Forelimb muscle (tissue), 1 donor: ENCODE data around the gene ZNF24. TPM values are rescaled to one million over a fixed set of nuclear protein-coding genes. Genes with fewer than 3 reads are reported as not detected.

Experiments used
- DNase-seq: peaks from one replicate; pipeline ENCODE4 v3.0.0-alpha.2; 2013; ENCODE audit warnings: low read depth
- polyA plus RNA-seq: library from polyadenylated mRNA; unstranded; fragments of 120-200 nt; gene quantifications from one replicate; pipeline ENCODE4 v1.2.1, GENCODE V29; 2013; ENCODE audit not compliant: insufficient read length

The ZNF24 gene
- polyA plus RNA-seq, 1 donor: 32.7 TPM

- DNase-seq: peak; percentile 40
Measured at GRCh38 chr18:35355140-35355618, 11.0 kb upstream of the ZNF24 start.

- no peak for DNase-seq
Measured at GRCh38 chr18:35352778-35353177, 8.6 kb upstream of the ZNF24 start.

GRCh38 chr18:35352283-35352682 lies 8.1 kb upstream of the ZNF24 start:
- DNase-seq: no peak

GRCh38 chr18:35348001-35348400 lies 3.8 kb upstream of the ZNF24 start:
- DNase-seq: no peak

GRCh38 chr18:35345950-35346349 lies 1.7 kb upstream of the ZNF24 start:
- DNase-seq: no peak

GRCh38 chr18:35345460-35345921 lies 1.3 kb upstream of the ZNF24 start:
- peak; percentile 9 for DNase-seq

- no peak for DNase-seq
Measured at GRCh38 chr18:35344736-35345459, 678 bp upstream of the ZNF24 start.

GRCh38 chr18:35343488-35343935 lies 708 bp downstream of the ZNF24 start:
- DNase-seq: no peak

GRCh38 chr18:35337286-35337685 lies 6.9 kb downstream of the ZNF24 start:
- DNase-seq: no peak

GRCh38 chr18:35335866-35336265 lies 8.4 kb downstream of the ZNF24 start:
- DNase-seq: no peak

- DNase-seq: no peak
Measured at GRCh38 chr18:35334821-35335220, 9.4 kb downstream of the ZNF24 start.

GRCh38 chr18:35334212-35334611 lies 10.0 kb downstream of the ZNF24 start:
- no peak for DNase-seq

GRCh38 chr18:35331367-35332087 lies 12.7 kb downstream of the ZNF24 start:
- no peak for DNase-seq

- DNase-seq: no peak
Measured at GRCh38 chr18:35328868-35329267, 15.4 kb downstream of the ZNF24 start.

- DNase-seq: no peak
Measured at GRCh38 chr18:35326695-35327387, 17.4 kb downstream of the ZNF24 start.

GRCh38 chr18:35324926-35325655 lies 19.1 kb downstream of the ZNF24 start:
- no peak for DNase-seq

GRCh38 chr18:35322486-35323458 lies 21.4 kb downstream of the ZNF24 start:
- DNase-seq: no peak

GRCh38 chr18:35311496-35311895 lies 32.7 kb downstream of the ZNF24 start:
- DNase-seq: no peak

GRCh38 chr18:35306588-35307250 lies 37.5 kb downstream of the ZNF24 start:
- DNase-seq: no peak

GRCh38 chr18:35303610-35304009 lies 40.6 kb downstream of the ZNF24 start:
- DNase-seq: no peak
